Uterus (tissue), 2 donors: Measurements from ENCODE around the gene TBC1D14.

Source experiments
- POLR2A ChIP-seq, 2 donors: fragments of 450-650 bp; IDR thresholded peaks; one replicate each; pipeline ENCODE4 v1.6.1; 2016; ENCODE audit warnings: antibody characterized with exemption in 2 of 2, mild to moderate bottlenecking in 1 of 2, moderate library complexity in 1 of 2
- TF ChIP-seq, protein P1 (sequence below), 4 experiments: fragments of 200-600 bp in 2 of 4; fragments of 450-650 bp in 2 of 4; sonication (generic) in 2 of 4; IDR thresholded peaks; one replicate each; pipeline ENCODE4 v1.5.1; 2016 to 2019; ENCODE audit warnings: antibody characterized with exemption in 4 of 4, mild to moderate bottlenecking in 2 of 4, moderate library complexity in 1 of 4

DNA sequence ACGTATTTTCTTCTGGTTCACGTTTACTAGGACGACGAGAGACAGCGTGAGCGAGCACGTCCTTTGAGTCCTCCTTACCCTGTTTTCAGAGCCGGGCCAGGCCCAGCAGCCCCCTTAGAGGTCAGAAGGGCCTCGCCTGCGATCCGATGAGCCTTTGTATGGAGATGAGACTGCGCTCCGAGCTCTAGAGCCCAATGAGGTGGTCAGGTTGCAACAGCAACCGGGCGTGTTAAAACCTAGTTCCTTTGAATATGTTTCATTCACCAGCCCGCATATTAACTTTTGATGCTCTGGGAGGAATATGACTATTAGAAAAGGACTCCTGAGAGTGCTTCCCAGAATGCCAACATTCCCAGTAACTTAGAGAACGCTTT is 77.9 kb downstream of the TBC1D14 start:
- TF ChIP-seq, protein P1, sequence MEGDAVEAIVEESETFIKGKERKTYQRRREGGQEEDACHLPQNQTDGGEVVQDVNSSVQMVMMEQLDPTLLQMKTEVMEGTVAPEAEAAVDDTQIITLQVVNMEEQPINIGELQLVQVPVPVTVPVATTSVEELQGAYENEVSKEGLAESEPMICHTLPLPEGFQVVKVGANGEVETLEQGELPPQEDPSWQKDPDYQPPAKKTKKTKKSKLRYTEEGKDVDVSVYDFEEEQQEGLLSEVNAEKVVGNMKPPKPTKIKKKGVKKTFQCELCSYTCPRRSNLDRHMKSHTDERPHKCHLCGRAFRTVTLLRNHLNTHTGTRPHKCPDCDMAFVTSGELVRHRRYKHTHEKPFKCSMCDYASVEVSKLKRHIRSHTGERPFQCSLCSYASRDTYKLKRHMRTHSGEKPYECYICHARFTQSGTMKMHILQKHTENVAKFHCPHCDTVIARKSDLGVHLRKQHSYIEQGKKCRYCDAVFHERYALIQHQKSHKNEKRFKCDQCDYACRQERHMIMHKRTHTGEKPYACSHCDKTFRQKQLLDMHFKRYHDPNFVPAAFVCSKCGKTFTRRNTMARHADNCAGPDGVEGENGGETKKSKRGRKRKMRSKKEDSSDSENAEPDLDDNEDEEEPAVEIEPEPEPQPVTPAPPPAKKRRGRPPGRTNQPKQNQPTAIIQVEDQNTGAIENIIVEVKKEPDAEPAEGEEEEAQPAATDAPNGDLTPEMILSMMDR (IDR thresholded peaks at IDR 0.05) = no peak
- no peak for TF ChIP-seq POLR2A (IDR thresholded peaks at IDR 0.05)
